ENCODE measurements around the gene PRXL2A. TPM values are rescaled to one million over a fixed set of nuclear protein-coding genes. Genes with fewer than 3 reads are reported as not detected.
"Not testable (repeated sequence)": the region's sequence is repeated elsewhere in the genome, so short reads cannot be mapped to it uniquely, and the experiment has no call there.

PRXL2A gene
- total RNA-seq, 2 experiments from 2014 or later: not detected

DNA sequence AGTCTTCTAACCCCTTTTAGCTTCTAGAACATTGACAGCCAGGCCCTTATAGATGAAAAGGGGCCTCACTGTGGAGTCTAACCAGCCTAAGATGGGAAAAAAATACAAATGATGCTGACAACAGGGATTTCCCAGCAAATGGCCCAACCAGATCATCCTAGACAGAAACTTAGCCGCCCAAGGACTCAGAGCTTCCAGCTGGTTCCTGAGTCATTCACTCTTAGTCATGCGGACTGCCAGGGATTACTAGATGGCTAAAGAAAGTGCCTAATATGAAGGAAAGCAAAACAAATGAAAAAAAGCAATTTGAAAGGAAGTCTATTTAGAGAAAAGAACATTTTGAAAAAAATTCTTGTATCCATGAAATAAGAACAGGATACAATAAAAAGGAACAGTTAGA, 69.5 kb downstream of the PRXL2A start:
- H3K79me2 ChIP-seq (ENCODE audit: insufficient read depth, low read depth, low read length): peaks cover 69% of the 10 kb centered on the region
- TSS peak; percentile 41 for BruUV-seq (replicated peaks)
- H4K20me1 ChIP-seq (ENCODE audit: insufficient read depth, low read length): no peaks in the 10 kb centered on the region
- ChIA-PET POLR2A (interaction anchor here (0.6 to 1.9 kb wide), 2 partner anchors 13 to 30 kb away, joined by 3 to 5 read pairs; no protein-coding TSS in a partner anchor), CTCF (ENCODE audit: unreplicated experiment) (no interaction called here)
- peaks cover 46% of the 10 kb centered on the region for H3K36me3 ChIP-seq (ENCODE audit: insufficient read depth, low read length)
- intact Hi-C loops (cut with micrococcal nuclease; ENCODE audit: unreplicated experiment): no loop called here
- no peak overlapping the region for H2AFZ ChIP-seq (ENCODE audit: low read length)
- no peak overlapping the region for H3K4me2 ChIP-seq (ENCODE audit: low read length)
- H3K9me2 ChIP-seq (ENCODE audit: insufficient read depth, low read length): no peaks in the 10 kb centered on the region
- no peak for DNase-seq (ENCODE audit: low spot score)
- H3K27ac ChIP-seq (ENCODE audit: low read depth, low read length, poor library complexity, severe bottlenecking): no peak overlapping the region
- H3K4me3 ChIP-seq (ENCODE audit: low read depth, low read length, poor library complexity, severe bottlenecking): no peak overlapping the region
- H3K4me1 ChIP-seq (ENCODE audit: insufficient read depth, low read length, poor library complexity, severe bottlenecking): peaks cover 37% of the 10 kb centered on the region
- H3K9me3 ChIP-seq (ENCODE audit: low read length): no peaks in the 10 kb centered on the region
- TF ChIP-seq EZH2phosphoT487 (IDR thresholded peaks at IDR 0.05; ENCODE audit: borderline replicate concordance, low read depth, low read length): no peak
- TF ChIP-seq, protein P1, sequence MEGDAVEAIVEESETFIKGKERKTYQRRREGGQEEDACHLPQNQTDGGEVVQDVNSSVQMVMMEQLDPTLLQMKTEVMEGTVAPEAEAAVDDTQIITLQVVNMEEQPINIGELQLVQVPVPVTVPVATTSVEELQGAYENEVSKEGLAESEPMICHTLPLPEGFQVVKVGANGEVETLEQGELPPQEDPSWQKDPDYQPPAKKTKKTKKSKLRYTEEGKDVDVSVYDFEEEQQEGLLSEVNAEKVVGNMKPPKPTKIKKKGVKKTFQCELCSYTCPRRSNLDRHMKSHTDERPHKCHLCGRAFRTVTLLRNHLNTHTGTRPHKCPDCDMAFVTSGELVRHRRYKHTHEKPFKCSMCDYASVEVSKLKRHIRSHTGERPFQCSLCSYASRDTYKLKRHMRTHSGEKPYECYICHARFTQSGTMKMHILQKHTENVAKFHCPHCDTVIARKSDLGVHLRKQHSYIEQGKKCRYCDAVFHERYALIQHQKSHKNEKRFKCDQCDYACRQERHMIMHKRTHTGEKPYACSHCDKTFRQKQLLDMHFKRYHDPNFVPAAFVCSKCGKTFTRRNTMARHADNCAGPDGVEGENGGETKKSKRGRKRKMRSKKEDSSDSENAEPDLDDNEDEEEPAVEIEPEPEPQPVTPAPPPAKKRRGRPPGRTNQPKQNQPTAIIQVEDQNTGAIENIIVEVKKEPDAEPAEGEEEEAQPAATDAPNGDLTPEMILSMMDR (conservative IDR thresholded peaks at IDR 0.05; ENCODE audit: low read length): no peak

DNA sequence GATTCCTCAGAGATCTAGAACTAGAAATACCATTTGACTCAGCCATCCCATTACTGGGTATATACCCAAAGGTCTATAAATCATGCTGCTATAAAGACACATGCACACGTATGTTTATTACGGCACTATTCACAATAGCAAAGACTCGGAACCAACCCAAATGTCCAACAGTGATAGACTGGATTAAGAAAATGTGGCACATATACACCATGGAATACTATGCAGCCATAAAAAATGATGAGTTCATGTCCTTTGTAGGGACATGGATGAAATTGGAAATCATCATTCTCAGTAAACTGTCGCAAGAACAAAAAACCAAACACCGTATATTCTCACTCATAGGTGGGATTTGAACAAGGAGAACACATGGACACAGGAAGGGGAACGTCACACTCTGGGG, 72.0 kb downstream of the PRXL2A start:
- POLR2A ChIA-PET; DNase-seq (ENCODE audit: low spot score); H2AFZ ChIP-seq (ENCODE audit: low read length); H3K9me3 ChIP-seq (ENCODE audit: low read length); H3K27ac ChIP-seq (ENCODE audit: low read depth, low read length, poor library complexity, severe bottlenecking); H4K20me1 ChIP-seq (ENCODE audit: insufficient read depth, low read length); H3K4me2 ChIP-seq (ENCODE audit: low read length); BruUV-seq (replicated peaks); intact Hi-C loops (cut with micrococcal nuclease; ENCODE audit: unreplicated experiment); H3K9me2 ChIP-seq (ENCODE audit: insufficient read depth, low read length); H3K4me3 ChIP-seq (ENCODE audit: low read depth, low read length, poor library complexity, severe bottlenecking); CTCF ChIA-PET (ENCODE audit: unreplicated experiment): not testable (repeated sequence)
- Histone ChIP-seq H3K36me3 (ENCODE audit: insufficient read depth, low read length) (peaks cover 35% of the 10 kb centered on the region), H3K79me2 (ENCODE audit: insufficient read depth, low read depth, low read length) (peaks cover 64% of the 10 kb centered on the region), H3K4me1 (ENCODE audit: insufficient read depth, low read length, poor library complexity, severe bottlenecking) (peaks cover 15% of the 10 kb centered on the region)

DNA sequence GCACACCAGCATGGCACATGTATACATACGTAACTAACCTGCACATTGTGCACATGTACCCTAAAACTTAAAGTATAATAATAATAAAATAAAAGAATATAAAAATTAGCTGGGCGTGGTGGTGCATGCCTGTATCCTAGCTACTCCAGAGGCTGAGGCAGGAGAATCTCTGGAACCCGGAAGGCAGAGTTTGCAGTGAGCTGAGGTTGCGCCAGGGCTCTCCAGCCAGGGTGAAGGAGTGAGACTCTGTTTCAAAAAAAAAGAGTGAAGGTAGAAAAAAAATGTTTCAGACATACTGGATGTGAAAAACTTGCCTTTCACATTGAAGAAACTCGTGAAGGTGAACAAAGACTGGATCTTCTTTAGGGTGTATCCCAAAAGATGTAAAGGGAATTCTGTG, 72.5 kb downstream of the PRXL2A start:
- Histone ChIP-seq H4K20me1 (ENCODE audit: insufficient read depth, low read length) (no peaks in the 10 kb centered on the region), H3K9me2 (ENCODE audit: insufficient read depth, low read length) (no peaks in the 10 kb centered on the region), H3K4me1 (ENCODE audit: insufficient read depth, low read length, poor library complexity, severe bottlenecking) (peaks cover 15% of the 10 kb centered on the region), H3K27ac (ENCODE audit: low read depth, low read length, poor library complexity, severe bottlenecking) (no peak overlapping the region), H3K4me2 (ENCODE audit: low read length) (no peak overlapping the region), H2AFZ (ENCODE audit: low read length) (no peak overlapping the region), H3K79me2 (ENCODE audit: insufficient read depth, low read depth, low read length) (peaks cover 61% of the 10 kb centered on the region), H3K36me3 (ENCODE audit: insufficient read depth, low read length) (peaks cover 30% of the 10 kb centered on the region), H3K9me3 (ENCODE audit: low read length) (no peaks in the 10 kb centered on the region), H3K4me3 (ENCODE audit: low read depth, low read length, poor library complexity, severe bottlenecking) (no peak overlapping the region)
- intact Hi-C loops (cut with micrococcal nuclease; ENCODE audit: unreplicated experiment): no loop called here
- POLR2A ChIA-PET: interaction anchor here (1.0 kb wide), 1 partner anchor 9 kb away, joined by 3 read pairs; no protein-coding TSS in a partner anchor
- no peak for TF ChIP-seq EZH2phosphoT487 (IDR thresholded peaks at IDR 0.05; ENCODE audit: borderline replicate concordance, low read depth, low read length)
- TF ChIP-seq, protein P1 (conservative IDR thresholded peaks at IDR 0.05; ENCODE audit: low read length): no peak
- CTCF ChIA-PET (ENCODE audit: unreplicated experiment): no interaction called here
- DNase-seq (ENCODE audit: low spot score): no peak
- no TSS peak for BruUV-seq (replicated peaks)
